ENCODE data around the gene RAPGEFL1. TPM values are rescaled to one million over a fixed set of nuclear protein-coding genes. Genes with fewer than 3 reads are reported as not detected.

RAPGEFL1 gene
- total RNA-seq, 1 experiment from 2014 or later, result 23.0 TPM

DNA sequence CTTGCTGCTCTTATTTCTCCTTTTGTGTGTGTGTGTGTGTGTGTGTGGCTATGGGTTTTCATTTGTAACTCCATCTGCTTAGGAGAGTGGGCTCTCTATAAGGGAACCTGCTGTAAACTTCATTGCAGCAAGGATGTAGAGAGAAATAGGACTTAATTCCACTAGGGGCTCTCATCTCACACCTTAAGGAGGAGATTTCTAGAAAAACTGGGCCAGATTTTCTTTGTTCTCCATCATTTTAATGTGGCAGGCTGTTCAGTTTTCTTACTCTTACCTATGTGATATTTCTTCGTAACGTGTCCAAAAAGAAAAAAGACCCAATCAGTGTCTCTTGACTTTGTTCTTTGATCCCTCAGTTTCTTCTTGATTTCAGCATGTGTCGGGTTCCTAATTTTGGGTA, 41.5 kb upstream of the RAPGEFL1 start:
- H3K9me3 Mint-ChIP-seq, result no peaks in the 10 kb centered on the region
- no peaks in the 10 kb centered on the region for H3K27me3 Mint-ChIP-seq (ENCODE audit: low read depth)
- DNase-seq (ENCODE audit: low spot score) (no peak), ATAC-seq (no peak)
- TF ChIP-seq, protein P1, sequence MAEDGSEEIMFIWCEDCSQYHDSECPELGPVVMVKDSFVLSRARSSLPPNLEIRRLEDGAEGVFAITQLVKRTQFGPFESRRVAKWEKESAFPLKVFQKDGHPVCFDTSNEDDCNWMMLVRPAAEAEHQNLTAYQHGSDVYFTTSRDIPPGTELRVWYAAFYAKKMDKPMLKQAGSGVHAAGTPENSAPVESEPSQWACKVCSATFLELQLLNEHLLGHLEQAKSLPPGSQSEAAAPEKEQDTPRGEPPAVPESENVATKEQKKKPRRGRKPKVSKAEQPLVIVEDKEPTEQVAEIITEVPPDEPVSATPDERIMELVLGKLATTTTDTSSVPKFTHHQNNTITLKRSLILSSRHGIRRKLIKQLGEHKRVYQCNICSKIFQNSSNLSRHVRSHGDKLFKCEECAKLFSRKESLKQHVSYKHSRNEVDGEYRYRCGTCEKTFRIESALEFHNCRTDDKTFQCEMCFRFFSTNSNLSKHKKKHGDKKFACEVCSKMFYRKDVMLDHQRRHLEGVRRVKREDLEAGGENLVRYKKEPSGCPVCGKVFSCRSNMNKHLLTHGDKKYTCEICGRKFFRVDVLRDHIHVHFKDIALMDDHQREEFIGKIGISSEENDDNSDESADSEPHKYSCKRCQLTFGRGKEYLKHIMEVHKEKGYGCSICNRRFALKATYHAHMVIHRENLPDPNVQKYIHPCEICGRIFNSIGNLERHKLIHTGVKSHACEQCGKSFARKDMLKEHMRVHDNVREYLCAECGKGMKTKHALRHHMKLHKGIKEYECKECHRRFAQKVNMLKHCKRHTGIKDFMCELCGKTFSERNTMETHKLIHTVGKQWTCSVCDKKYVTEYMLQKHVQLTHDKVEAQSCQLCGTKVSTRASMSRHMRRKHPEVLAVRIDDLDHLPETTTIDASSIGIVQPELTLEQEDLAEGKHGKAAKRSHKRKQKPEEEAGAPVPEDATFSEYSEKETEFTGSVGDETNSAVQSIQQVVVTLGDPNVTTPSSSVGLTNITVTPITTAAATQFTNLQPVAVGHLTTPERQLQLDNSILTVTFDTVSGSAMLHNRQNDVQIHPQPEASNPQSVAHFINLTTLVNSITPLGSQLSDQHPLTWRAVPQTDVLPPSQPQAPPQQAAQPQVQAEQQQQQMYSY (CRISPR knock-in tag; IDR thresholded peaks at IDR 0.05), result no peak
- no peak for TF ChIP-seq TEAD4 (CRISPR knock-in tag; IDR thresholded peaks at IDR 0.05)
- no peak for TF ChIP-seq ZNF416 (CRISPR knock-in tag; IDR thresholded peaks at IDR 0.05)
- TF ChIP-seq HMGA2 (CRISPR knock-in tag; IDR thresholded peaks at IDR 0.05), result no peak
- TF ChIP-seq ELF4 (CRISPR knock-in tag; IDR thresholded peaks at IDR 0.05; ENCODE audit: low read depth), result no peak
- TF ChIP-seq, protein P2, sequence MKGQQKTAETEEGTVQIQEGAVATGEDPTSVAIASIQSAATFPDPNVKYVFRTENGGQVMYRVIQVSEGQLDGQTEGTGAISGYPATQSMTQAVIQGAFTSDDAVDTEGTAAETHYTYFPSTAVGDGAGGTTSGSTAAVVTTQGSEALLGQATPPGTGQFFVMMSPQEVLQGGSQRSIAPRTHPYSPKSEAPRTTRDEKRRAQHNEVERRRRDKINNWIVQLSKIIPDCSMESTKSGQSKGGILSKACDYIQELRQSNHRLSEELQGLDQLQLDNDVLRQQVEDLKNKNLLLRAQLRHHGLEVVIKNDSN (CRISPR knock-in tag; IDR thresholded peaks at IDR 0.05), result no peak
- TF ChIP-seq NR1H2 (CRISPR knock-in tag; IDR thresholded peaks at IDR 0.05), result no peak
- no peak for TF ChIP-seq MXD4 (CRISPR knock-in tag; IDR thresholded peaks at IDR 0.05; ENCODE audit: borderline replicate concordance)
- no peak for TF ChIP-seq TEAD1 (CRISPR knock-in tag; IDR thresholded peaks at IDR 0.05)
- no peak for TF ChIP-seq NFATC4 (CRISPR knock-in tag; IDR thresholded peaks at IDR 0.05)
- no peak for TF ChIP-seq ZNF219 (CRISPR knock-in tag; IDR thresholded peaks at IDR 0.05; ENCODE audit: borderline replicate concordance)
- TF ChIP-seq, protein P3, sequence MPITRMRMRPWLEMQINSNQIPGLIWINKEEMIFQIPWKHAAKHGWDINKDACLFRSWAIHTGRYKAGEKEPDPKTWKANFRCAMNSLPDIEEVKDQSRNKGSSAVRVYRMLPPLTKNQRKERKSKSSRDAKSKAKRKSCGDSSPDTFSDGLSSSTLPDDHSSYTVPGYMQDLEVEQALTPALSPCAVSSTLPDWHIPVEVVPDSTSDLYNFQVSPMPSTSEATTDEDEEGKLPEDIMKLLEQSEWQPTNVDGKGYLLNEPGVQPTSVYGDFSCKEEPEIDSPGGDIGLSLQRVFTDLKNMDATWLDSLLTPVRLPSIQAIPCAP (CRISPR knock-in tag; IDR thresholded peaks at IDR 0.05), result no peak
- TF ChIP-seq, protein P4, sequence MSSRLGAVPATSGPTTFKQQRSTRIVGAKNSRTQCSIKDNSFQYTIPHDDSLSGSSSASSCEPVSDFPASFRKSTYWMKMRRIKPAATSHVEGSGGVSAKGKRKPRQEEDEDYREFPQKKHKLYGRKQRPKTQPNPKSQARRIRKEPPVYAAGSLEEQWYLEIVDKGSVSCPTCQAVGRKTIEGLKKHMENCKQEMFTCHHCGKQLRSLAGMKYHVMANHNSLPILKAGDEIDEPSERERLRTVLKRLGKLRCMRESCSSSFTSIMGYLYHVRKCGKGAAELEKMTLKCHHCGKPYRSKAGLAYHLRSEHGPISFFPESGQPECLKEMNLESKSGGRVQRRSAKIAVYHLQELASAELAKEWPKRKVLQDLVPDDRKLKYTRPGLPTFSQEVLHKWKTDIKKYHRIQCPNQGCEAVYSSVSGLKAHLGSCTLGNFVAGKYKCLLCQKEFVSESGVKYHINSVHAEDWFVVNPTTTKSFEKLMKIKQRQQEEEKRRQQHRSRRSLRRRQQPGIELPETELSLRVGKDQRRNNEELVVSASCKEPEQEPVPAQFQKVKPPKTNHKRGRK (CRISPR knock-in tag; IDR thresholded peaks at IDR 0.05; ENCODE audit: borderline replicate concordance), result no peak
- no peak for TF ChIP-seq JAZF1 (CRISPR knock-in tag; IDR thresholded peaks at IDR 0.05)
- TF ChIP-seq ZNF121 (CRISPR knock-in tag; IDR thresholded peaks at IDR 0.05), result no peak
- TF ChIP-seq PRRX2 (CRISPR knock-in tag; IDR thresholded peaks at IDR 0.05), result no peak
- no peak for TF ChIP-seq CREM (CRISPR knock-in tag; IDR thresholded peaks at IDR 0.05)
- TF ChIP-seq ZNF396 (CRISPR knock-in tag; IDR thresholded peaks at IDR 0.05; ENCODE audit: borderline replicate concordance), result no peak
- TF ChIP-seq, protein P5, sequence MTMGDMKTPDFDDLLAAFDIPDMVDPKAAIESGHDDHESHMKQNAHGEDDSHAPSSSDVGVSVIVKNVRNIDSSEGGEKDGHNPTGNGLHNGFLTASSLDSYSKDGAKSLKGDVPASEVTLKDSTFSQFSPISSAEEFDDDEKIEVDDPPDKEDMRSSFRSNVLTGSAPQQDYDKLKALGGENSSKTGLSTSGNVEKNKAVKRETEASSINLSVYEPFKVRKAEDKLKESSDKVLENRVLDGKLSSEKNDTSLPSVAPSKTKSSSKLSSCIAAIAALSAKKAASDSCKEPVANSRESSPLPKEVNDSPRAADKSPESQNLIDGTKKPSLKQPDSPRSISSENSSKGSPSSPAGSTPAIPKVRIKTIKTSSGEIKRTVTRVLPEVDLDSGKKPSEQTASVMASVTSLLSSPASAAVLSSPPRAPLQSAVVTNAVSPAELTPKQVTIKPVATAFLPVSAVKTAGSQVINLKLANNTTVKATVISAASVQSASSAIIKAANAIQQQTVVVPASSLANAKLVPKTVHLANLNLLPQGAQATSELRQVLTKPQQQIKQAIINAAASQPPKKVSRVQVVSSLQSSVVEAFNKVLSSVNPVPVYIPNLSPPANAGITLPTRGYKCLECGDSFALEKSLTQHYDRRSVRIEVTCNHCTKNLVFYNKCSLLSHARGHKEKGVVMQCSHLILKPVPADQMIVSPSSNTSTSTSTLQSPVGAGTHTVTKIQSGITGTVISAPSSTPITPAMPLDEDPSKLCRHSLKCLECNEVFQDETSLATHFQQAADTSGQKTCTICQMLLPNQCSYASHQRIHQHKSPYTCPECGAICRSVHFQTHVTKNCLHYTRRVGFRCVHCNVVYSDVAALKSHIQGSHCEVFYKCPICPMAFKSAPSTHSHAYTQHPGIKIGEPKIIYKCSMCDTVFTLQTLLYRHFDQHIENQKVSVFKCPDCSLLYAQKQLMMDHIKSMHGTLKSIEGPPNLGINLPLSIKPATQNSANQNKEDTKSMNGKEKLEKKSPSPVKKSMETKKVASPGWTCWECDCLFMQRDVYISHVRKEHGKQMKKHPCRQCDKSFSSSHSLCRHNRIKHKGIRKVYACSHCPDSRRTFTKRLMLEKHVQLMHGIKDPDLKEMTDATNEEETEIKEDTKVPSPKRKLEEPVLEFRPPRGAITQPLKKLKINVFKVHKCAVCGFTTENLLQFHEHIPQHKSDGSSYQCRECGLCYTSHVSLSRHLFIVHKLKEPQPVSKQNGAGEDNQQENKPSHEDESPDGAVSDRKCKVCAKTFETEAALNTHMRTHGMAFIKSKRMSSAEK (CRISPR knock-in tag; IDR thresholded peaks at IDR 0.05; ENCODE audit: borderline replicate concordance), result no peak
- CTCF ChIA-PET, result no interaction called here
- H3K36me3 Mint-ChIP-seq, result peaks cover 57% of the 10 kb centered on the region
- H3K27ac Mint-ChIP-seq, result peak overlapping the region; percentile 35; the same call in 1 of the 2 replicates
- H3K4me3 Mint-ChIP-seq, result no peak overlapping the region
- POLR2A ChIA-PET, result no interaction called here
- H3K4me1 Mint-ChIP-seq, result peaks cover 6% of the 10 kb centered on the region
